ENCODE results near the gene DPP6. TPM values are rescaled to one million over a fixed set of nuclear protein-coding genes. Genes with fewer than 3 reads are reported as not detected.

Gene DPP6
- total RNA-seq, 1 experiment from 2014 or later = not detected

DNA sequence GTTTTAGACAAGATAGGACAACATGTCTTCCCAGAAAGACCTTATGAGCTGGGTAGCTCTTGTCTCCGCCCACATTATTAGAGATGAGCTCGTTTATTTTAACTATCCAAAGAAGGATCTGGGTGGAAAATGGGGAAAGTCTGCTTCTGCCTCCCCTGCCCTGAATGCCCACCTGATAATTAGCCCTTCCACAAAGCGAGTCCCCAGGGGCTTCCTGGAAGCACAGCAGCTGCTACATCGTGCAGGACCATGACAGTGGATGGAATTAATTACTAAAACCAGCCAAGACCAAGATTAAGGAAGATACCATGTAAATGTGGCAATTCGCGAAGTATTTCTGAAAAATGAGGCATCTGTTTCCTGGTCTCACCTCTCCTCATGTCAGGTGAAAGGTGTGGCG, 576.4 kb downstream of the DPP6 start (continued):
- TF ChIP-seq, protein P1, sequence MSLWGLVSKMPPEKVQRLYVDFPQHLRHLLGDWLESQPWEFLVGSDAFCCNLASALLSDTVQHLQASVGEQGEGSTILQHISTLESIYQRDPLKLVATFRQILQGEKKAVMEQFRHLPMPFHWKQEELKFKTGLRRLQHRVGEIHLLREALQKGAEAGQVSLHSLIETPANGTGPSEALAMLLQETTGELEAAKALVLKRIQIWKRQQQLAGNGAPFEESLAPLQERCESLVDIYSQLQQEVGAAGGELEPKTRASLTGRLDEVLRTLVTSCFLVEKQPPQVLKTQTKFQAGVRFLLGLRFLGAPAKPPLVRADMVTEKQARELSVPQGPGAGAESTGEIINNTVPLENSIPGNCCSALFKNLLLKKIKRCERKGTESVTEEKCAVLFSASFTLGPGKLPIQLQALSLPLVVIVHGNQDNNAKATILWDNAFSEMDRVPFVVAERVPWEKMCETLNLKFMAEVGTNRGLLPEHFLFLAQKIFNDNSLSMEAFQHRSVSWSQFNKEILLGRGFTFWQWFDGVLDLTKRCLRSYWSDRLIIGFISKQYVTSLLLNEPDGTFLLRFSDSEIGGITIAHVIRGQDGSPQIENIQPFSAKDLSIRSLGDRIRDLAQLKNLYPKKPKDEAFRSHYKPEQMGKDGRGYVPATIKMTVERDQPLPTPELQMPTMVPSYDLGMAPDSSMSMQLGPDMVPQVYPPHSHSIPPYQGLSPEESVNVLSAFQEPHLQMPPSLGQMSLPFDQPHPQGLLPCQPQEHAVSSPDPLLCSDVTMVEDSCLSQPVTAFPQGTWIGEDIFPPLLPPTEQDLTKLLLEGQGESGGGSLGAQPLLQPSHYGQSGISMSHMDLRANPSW (CRISPR knock-in tag; conservative IDR thresholded peaks at IDR 0.05; ENCODE audit: low read depth) = no peak
- TF ChIP-seq GTF2I (CRISPR knock-in tag; conservative IDR thresholded peaks at IDR 0.05) (no peak), GABPB1 (CRISPR knock-in tag; IDR thresholded peaks at IDR 0.05) (no peak), IRF2 (CRISPR knock-in tag; IDR thresholded peaks at IDR 0.05; ENCODE audit: borderline replicate concordance, low read depth) (no peak), ZNF263 (CRISPR knock-in tag; IDR thresholded peaks at IDR 0.05; ENCODE audit: low read depth) (no peak)

DNA sequence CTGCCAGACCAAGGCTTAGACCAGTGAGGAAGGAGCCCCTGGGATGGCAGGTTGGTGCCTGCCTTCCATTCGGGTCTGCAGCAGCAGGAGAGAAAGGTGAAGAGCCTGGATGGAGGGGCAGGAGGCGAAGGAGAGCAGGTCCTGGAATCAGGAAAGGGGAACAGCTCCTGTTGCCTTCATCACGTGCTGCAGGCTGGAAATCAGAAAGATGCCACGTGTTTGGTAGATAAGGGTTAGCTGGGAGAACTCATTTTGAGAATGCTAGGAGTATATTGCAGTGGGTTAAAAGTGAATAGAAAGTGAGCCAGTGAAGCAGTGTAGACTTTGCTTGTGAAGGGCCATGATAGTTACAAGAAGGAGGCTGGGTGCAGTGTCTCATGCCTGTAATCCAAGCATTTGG, 579.0 kb downstream of the DPP6 start:
- no peak for ATAC-seq
- Mint-ChIP-seq H3K4me3 (no peak overlapping the region), H3K9me3 (peaks cover 83% of the 10 kb centered on the region), H3K4me1 (no peaks in the 10 kb centered on the region), H3K27me3 (ENCODE audit: low read depth) (peaks cover 24% of the 10 kb centered on the region), H3K27ac (no peak overlapping the region), H3K36me3 (peaks cover 82% of the 10 kb centered on the region)
- TF ChIP-seq TEAD4 (CRISPR knock-in tag; IDR thresholded peaks at IDR 0.05) (no peak), ZNF263 (CRISPR knock-in tag; IDR thresholded peaks at IDR 0.05; ENCODE audit: low read depth) (no peak), ZNF138 (CRISPR knock-in tag; conservative IDR thresholded peaks at IDR 0.05) (no peak), MYBL2 (CRISPR knock-in tag; IDR thresholded peaks at IDR 0.05) (no peak)
- TF ChIP-seq, protein P2, sequence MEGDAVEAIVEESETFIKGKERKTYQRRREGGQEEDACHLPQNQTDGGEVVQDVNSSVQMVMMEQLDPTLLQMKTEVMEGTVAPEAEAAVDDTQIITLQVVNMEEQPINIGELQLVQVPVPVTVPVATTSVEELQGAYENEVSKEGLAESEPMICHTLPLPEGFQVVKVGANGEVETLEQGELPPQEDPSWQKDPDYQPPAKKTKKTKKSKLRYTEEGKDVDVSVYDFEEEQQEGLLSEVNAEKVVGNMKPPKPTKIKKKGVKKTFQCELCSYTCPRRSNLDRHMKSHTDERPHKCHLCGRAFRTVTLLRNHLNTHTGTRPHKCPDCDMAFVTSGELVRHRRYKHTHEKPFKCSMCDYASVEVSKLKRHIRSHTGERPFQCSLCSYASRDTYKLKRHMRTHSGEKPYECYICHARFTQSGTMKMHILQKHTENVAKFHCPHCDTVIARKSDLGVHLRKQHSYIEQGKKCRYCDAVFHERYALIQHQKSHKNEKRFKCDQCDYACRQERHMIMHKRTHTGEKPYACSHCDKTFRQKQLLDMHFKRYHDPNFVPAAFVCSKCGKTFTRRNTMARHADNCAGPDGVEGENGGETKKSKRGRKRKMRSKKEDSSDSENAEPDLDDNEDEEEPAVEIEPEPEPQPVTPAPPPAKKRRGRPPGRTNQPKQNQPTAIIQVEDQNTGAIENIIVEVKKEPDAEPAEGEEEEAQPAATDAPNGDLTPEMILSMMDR (IDR thresholded peaks at IDR 0.05) = no peak
- POLR2A ChIA-PET = no interaction called here
- DNase-seq (ENCODE audit: low spot score) = no peak
- CTCF ChIA-PET = no interaction called here

DNA sequence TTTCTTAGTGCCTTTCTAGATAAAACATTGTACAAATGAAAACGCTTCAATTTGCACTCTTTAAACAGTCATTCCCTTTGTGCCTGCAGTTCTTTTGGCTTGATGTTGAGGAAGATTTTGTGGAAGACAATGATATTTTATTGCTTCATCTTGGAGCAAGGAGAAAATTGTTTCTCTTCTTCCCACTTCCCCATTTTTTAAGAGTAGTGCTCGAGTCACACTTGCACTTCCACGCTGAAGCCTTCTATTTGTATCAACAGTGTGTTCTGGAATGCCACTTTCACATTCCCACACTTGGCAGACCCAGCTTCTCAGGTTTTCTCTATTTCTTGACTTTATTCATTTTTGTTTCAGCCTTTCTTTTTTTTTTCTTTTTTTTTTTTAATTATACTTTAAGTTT, 581.4 kb downstream of the DPP6 start:
- H3K9me3 Mint-ChIP-seq = peaks cover 90% of the 10 kb centered on the region
- TF ChIP-seq ESRRA (CRISPR knock-in tag; IDR thresholded peaks at IDR 0.05; ENCODE audit: borderline replicate concordance) = no peak
- no peaks in the 10 kb centered on the region for H3K4me1 Mint-ChIP-seq
- peaks cover 24% of the 10 kb centered on the region for H3K27me3 Mint-ChIP-seq (ENCODE audit: low read depth)
- DNase-seq (ENCODE audit: low spot score) (no peak), ATAC-seq (no peak)
- ChIA-PET POLR2A (no interaction called here), CTCF (no interaction called here)
- peaks cover 83% of the 10 kb centered on the region for H3K36me3 Mint-ChIP-seq
- no peak overlapping the region for H3K4me3 Mint-ChIP-seq
- H3K27ac Mint-ChIP-seq = no peak overlapping the region

DNA sequence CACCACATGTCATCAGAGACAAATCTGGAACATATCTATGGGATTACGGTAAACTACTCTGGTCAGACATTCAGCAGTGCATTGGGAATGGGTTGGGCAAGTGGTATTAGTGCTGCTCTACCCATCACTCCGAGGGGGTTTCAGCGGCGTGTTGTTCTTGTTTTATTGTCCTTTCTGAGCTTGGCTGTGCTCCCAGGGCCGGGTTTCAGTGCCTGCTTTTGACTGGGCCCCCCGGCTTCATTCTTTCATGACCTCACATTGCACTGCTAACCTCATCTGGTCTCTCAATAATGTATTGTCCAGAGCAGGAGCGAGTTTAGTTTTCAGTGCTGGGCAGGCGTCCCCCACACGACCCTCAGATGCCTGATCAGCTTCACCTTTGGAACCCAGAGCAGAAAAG, 586.1 kb downstream of the DPP6 start:
- DNase-seq (ENCODE audit: low spot score) (no peak), ATAC-seq (no peak)
- Mint-ChIP-seq H3K4me1 (no peaks in the 10 kb centered on the region), H3K9me3 (peaks cover 81% of the 10 kb centered on the region), H3K27me3 (ENCODE audit: low read depth) (peaks cover 4% of the 10 kb centered on the region; the same call in 1 of the 2 replicates), H3K27ac (no peak overlapping the region), H3K4me3 (no peak overlapping the region), H3K36me3 (peaks cover 75% of the 10 kb centered on the region)
- CTCF ChIA-PET = no interaction called here
- POLR2A ChIA-PET = no interaction called here
- TF ChIP-seq, protein P3, sequence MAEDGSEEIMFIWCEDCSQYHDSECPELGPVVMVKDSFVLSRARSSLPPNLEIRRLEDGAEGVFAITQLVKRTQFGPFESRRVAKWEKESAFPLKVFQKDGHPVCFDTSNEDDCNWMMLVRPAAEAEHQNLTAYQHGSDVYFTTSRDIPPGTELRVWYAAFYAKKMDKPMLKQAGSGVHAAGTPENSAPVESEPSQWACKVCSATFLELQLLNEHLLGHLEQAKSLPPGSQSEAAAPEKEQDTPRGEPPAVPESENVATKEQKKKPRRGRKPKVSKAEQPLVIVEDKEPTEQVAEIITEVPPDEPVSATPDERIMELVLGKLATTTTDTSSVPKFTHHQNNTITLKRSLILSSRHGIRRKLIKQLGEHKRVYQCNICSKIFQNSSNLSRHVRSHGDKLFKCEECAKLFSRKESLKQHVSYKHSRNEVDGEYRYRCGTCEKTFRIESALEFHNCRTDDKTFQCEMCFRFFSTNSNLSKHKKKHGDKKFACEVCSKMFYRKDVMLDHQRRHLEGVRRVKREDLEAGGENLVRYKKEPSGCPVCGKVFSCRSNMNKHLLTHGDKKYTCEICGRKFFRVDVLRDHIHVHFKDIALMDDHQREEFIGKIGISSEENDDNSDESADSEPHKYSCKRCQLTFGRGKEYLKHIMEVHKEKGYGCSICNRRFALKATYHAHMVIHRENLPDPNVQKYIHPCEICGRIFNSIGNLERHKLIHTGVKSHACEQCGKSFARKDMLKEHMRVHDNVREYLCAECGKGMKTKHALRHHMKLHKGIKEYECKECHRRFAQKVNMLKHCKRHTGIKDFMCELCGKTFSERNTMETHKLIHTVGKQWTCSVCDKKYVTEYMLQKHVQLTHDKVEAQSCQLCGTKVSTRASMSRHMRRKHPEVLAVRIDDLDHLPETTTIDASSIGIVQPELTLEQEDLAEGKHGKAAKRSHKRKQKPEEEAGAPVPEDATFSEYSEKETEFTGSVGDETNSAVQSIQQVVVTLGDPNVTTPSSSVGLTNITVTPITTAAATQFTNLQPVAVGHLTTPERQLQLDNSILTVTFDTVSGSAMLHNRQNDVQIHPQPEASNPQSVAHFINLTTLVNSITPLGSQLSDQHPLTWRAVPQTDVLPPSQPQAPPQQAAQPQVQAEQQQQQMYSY (CRISPR knock-in tag; IDR thresholded peaks at IDR 0.05) = no peak
- no peak for TF ChIP-seq ETV6 (CRISPR knock-in tag; IDR thresholded peaks at IDR 0.05)
- TF ChIP-seq, protein P4, sequence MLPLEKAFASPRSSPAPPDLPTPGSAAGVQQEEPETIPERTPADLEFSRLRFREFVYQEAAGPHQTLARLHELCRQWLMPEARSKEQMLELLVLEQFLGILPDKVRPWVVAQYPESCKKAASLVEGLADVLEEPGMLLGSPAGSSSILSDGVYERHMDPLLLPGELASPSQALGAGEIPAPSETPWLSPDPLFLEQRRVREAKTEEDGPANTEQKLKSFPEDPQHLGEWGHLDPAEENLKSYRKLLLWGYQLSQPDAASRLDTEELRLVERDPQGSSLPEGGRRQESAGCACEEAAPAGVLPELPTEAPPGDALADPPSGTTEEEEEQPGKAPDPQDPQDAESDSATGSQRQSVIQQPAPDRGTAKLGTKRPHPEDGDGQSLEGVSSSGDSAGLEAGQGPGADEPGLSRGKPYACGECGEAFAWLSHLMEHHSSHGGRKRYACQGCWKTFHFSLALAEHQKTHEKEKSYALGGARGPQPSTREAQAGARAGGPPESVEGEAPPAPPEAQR (CRISPR knock-in tag; IDR thresholded peaks at IDR 0.05) = no peak
- TF ChIP-seq, protein P5, sequence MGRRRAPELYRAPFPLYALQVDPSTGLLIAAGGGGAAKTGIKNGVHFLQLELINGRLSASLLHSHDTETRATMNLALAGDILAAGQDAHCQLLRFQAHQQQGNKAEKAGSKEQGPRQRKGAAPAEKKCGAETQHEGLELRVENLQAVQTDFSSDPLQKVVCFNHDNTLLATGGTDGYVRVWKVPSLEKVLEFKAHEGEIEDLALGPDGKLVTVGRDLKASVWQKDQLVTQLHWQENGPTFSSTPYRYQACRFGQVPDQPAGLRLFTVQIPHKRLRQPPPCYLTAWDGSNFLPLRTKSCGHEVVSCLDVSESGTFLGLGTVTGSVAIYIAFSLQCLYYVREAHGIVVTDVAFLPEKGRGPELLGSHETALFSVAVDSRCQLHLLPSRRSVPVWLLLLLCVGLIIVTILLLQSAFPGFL (CRISPR knock-in tag; IDR thresholded peaks at IDR 0.05; ENCODE audit: borderline replicate concordance) = no peak
- TF ChIP-seq, protein P6, sequence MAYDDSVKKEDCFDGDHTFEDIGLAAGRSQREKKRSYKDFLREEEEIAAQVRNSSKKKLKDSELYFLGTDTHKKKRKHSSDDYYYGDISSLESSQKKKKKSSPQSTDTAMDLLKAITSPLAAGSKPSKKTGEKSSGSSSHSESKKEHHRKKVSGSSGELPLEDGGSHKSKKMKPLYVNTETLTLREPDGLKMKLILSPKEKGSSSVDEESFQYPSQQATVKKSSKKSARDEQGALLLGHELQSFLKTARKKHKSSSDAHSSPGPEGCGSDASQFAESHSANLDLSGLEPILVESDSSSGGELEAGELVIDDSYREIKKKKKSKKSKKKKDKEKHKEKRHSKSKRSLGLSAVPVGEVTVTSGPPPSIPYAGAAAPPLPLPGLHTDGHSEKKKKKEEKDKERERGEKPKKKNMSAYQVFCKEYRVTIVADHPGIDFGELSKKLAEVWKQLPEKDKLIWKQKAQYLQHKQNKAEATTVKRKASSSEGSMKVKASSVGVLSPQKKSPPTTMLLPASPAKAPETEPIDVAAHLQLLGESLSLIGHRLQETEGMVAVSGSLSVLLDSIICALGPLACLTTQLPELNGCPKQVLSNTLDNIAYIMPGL (CRISPR knock-in tag; IDR thresholded peaks at IDR 0.05) = no peak
- TF ChIP-seq ESRRA (CRISPR knock-in tag; IDR thresholded peaks at IDR 0.05; ENCODE audit: borderline replicate concordance) = no peak
